HG03575 (cell line): ENCODE measurements around the gene GAS2L2.
"Not testable (repeated sequence)": the region's sequence is repeated elsewhere in the genome, so short reads cannot be mapped to it uniquely, and the experiment has no call there.

Experiments
- ATAC-seq: cut with Tn5 transposase; IDR thresholded peaks from one replicate; pipeline ENCODE4 v1.9.1; 2021; ENCODE audit not compliant: unreplicated experiment, insufficient number of reproducible peaks, low FRiP score; ENCODE audit errors: extremely low read depth

Gene GAS2L2

GRCh38 chr17:35709874-35710273, 43.2 kb downstream of the GAS2L2 start:
- no peak for ATAC-seq

GRCh38 chr17:35708951-35709350, 44.1 kb downstream of the GAS2L2 start:
- ATAC-seq = no peak

- ATAC-seq = no peak
These were observed 44.9 kb downstream of the GAS2L2 start for GRCh38 chr17:35708149-35708548.

GRCh38 chr17:35705705-35706104, 47.3 kb downstream of the GAS2L2 start:
- no peak for ATAC-seq

GRCh38 chr17:35705230-35705629, 47.8 kb downstream of the GAS2L2 start:
- ATAC-seq = no peak

- not testable (repeated sequence) for ATAC-seq
These were observed 49.7 kb downstream of the GAS2L2 start for GRCh38 chr17:35703308-35703707.

GRCh38 chr17:35701491-35701890, 51.5 kb downstream of the GAS2L2 start:
- no peak for ATAC-seq

GRCh38 chr17:35700150-35700549, 52.9 kb downstream of the GAS2L2 start:
- no peak for ATAC-seq

GRCh38 chr17:35698800-35699199, 54.2 kb downstream of the GAS2L2 start:
- no peak for ATAC-seq

GRCh38 chr17:35695613-35696012, 57.4 kb downstream of the GAS2L2 start:
- ATAC-seq = no peak

GRCh38 chr17:35694906-35695305, 58.1 kb downstream of the GAS2L2 start:
- ATAC-seq = no peak
